Measurements from ENCODE around the gene PTPRD.

DNA sequence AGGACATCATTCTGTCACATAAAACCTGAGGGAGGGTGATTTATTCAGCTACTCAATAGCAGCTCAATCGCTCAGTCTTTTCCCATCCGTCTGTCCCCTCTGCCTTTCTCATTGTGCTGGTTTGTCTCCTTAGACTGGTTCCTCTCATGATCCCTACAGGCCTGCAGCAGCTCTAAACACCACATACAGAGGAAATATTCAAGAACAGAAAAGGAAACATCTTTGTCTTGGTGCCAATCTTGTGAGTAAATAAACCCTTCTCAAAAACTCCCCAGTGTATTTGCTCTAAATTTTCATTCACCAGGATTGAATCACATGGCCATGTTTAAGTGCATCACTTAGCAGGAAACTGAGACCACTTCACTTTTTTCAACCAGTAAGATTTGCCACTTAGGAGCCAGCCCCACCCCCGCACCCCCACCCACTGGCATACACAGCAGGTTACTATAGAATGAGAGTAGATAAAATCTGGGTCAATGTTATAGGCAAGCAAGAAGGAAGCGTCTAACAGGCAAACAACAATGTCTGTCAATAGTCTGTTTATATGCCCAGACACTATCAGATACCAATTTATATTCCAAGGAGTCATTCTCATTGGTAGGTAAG, 1917.7 kb downstream of the PTPRD start:
- TF ChIP-seq, protein P1, sequence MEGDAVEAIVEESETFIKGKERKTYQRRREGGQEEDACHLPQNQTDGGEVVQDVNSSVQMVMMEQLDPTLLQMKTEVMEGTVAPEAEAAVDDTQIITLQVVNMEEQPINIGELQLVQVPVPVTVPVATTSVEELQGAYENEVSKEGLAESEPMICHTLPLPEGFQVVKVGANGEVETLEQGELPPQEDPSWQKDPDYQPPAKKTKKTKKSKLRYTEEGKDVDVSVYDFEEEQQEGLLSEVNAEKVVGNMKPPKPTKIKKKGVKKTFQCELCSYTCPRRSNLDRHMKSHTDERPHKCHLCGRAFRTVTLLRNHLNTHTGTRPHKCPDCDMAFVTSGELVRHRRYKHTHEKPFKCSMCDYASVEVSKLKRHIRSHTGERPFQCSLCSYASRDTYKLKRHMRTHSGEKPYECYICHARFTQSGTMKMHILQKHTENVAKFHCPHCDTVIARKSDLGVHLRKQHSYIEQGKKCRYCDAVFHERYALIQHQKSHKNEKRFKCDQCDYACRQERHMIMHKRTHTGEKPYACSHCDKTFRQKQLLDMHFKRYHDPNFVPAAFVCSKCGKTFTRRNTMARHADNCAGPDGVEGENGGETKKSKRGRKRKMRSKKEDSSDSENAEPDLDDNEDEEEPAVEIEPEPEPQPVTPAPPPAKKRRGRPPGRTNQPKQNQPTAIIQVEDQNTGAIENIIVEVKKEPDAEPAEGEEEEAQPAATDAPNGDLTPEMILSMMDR (IDR thresholded peaks at IDR 0.05 in 4 of 5, conservative IDR thresholded peaks at IDR 0.05 in 1 of 5): no peak
- no peak for TF ChIP-seq POLR2A (IDR thresholded peaks at IDR 0.05)
